ENCODE measurements around the gene OR1S1. TPM values are rescaled to one million over a fixed set of nuclear protein-coding genes. Genes with fewer than 3 reads are reported as not detected.
"Not testable (repeated sequence)": the region's sequence is repeated elsewhere in the genome, so short reads cannot be mapped to it uniquely, and the experiment has no call there.

Gene OR1S1
- total RNA-seq, result not detected

DNA sequence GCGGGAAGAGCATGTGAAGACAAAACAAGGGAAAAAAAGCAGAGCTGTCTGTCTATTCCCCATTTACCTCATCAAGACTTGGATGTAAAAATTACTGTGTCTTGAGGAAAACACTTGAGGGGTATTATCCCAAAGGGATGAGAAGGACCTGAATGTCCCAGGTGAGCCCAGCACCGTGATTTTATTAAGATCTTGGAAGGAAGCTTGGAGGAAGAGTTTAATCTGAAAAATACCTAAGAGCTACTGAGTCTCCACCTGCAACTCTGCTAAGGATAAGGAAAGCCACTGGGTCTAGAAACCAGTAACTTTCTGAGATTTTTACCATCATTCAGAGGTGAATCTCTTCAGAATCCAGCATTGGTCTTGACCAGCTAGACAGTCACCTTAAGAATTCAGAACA, at the start of gene OR1S1:
Gene OR1S1 (plus strand): TSS at position 301 of the 400 bp plus-strand sequence.
- DNase-seq, result not testable (repeated sequence)

DNA sequence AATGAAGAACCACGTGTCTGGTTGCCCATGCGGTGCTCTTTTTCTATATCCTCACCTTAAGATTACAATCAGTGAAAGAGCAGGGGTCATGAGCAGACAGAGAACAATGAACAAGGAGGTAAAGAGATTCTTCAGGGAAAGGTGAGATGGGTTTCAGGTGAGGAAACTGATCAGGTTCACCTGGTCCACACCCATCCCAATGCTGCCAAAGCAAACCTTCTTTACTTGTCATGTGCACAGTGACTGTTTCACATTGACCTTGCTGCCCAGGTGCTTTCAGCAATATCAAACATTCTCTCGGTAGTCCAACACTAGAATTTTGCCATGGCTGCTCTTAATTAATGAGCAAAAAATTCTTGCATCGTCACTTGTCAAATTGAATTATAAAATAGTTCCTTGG, 48.1 kb upstream of the OR1S1 start:
- no peak for DNase-seq

GRCh38 chr11:58164990-58165389, 47.5 kb upstream of the OR1S1 start:
- DNase-seq, result no peak

DNA sequence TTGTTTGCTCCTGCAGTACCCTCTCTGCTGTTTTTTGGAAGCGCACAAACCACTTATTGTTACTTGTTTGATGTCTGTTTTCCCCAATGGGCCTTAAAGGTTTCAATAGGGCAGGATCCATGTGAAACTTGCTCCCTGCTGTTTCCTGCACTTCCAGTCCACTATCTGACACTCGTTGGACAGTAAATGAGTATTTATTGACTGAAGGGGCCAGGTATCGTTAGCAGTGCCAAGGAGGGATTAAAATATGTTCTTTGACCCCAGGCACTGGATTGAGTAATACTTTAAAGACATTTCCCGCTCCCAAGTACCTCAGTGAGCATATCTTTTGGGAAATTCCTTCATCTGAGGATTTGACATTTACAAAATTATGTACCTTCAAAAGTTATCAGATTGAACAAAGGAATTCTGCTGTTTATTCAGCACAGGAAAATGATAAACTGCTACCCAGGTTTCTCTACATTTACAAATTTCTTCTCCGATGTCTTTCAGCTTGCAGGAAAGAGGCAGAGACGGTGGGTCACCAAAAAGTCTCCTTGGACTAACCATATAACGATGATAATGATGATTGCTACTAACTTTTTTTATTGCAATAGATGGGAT, 46.9 kb upstream of the OR1S1 start:
- no peak for DNase-seq

GRCh38 chr11:58177409-58178054, 35.0 kb upstream of the OR1S1 start:
- no peak for DNase-seq

DNA sequence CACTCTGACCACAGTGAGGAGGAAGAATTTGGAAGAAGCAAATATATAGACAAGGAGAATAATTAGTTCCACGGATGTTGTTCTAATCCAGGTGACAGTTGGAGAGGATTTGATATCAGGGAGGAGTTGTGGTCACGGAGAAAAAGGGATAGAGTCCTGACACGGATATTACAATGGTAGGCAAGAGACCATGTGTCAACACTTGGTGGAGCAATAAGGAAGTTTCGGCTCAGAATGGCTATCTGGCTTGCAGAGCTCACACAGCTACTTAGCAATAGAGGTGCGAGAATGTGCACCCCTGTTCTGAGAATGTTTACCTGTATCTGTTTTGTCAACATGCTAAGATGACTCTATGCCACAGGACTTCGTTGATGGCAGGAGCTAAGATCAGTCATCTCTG, 34.1 kb upstream of the OR1S1 start:
- no peak for DNase-seq

GRCh38 chr11:58179648-58180047, 32.9 kb upstream of the OR1S1 start:
- DNase-seq, result no peak

- no peak for DNase-seq
These were observed 25.6 kb upstream of the OR1S1 start for GRCh38 chr11:58186938-58187337.

- DNase-seq, result no peak
These were observed 23.8 kb upstream of the OR1S1 start, which contains the start of gene OR9Q2 for GRCh38 chr11:58188770-58189169. OR9Q2 (plus strand) TSS chr11:58189070; CDS start chr11:58190491, 1,421 bp downstream.

GRCh38 chr11:58192229-58192628, 20.3 kb upstream of the OR1S1 start:
- DNase-seq, result no peak

DNA sequence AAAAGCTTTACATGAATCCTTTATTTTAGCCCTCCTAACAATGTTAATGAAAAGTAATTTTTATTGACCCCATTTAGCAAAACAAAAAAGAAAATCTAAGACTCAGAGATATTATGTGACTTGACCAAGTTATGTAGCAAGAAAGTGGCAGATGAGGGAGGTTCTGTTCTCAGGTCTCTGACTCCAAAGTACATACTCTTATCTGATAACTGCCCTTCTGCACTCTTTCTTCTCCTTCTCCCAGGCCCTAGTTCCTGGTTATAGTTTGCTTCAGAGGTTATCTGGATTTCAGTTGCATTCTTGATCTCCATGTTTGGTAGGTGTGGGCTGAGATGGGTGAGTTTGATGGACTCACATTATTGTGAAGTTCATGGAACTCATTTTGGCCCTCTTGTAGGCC, 19.1 kb upstream of the OR1S1 start:
- no peak for DNase-seq

- DNase-seq, result no peak
These were observed 16.6 kb upstream of the OR1S1 start for GRCh38 chr11:58195939-58196338.

GRCh38 chr11:58199271-58199670, 13.2 kb upstream of the OR1S1 start:
- no peak for DNase-seq

- DNase-seq, result no peak
These were observed 8.5 kb upstream of the OR1S1 start, which contains the start of gene OR1S2 for GRCh38 chr11:58204042-58204441. OR1S2 (minus strand) TSS chr11:58204142; CDS start chr11:58204142, 0 bp downstream.

DNA sequence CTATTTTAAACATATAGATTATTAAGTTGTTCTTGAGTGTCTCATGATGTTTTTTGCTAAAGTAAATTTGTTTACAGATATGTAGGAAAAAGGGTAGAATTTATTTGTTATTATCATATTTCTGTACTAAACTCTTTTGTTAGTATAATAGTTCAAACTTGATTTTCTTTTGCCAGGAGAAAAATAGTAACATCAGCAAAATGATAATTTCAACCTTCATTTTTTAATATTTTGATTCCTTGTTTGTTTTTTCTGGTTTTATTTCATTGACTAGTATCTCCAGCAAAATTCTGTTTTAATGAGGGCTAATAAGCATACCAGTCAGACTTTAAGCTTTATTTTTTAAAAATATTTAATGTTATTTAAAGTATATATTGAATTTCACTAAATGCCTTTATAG, 4.0 kb downstream of the OR1S1 start:
- DNase-seq, result no peak

DNA sequence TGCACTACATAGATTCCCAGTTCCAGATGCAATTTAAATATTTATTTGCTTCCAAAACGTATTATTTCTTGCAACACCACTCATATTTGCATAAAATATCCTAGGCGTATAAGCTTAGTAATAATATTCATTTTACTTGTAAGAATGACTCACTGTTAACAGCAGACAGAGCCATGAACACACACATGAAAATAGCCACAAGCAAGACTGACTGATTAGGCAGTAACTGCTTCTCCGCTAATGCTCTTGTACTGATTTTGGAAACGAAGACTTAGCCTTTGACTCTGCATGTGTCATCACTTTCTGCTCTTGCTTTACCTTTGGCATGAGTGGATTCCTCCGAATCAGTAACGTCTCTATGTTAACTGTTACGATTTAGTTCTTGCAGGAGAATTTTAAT, 10.2 kb downstream of the OR1S1 start:
- DNase-seq, result no peak

GRCh38 chr11:58227956-58228615, 15.6 kb downstream of the OR1S1 start:
- DNase-seq, result no peak

DNA sequence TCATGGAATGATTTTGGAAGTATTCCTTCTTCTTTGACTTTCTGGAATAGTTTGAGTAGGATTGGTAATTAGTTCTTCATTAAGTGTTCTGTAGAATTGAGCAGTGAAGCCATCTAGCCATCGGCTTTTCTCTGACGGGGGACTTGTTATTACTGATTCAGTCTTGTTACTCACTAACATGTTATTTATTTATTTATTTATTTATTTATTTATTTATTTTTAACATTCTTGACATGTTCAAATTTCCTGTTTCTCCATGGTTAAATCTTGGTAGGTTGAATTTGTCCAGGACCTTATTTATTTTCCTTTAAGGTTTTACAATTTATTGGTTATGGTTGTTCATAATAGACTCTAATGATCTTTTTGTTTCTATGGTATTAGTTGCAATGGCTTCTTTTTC, 31.4 kb downstream of the OR1S1 start:
- no peak for DNase-seq

- no peak for DNase-seq
These were observed 42.4 kb downstream of the OR1S1 start for GRCh38 chr11:58254936-58255335.

DNA sequence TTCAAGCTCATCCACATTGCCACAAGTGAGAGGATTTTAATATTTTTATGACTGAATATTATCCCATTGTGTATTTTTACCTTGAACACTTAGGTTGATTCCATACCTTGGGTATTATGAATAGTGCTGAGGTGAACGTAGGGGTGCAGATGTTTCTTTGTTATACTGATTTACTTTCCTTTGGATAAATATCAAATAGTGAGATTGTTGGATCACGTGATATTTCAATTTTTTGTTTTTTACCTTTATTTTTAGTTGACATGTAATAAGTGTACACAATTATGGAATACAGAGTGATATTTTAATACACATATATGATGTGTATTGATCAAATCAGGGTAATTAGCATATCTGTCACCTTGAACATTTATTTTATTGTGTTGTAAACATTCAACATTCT, 47.5 kb downstream of the OR1S1 start:
- DNase-seq, result no peak
